Gastroesophageal sphincter (tissue), 4 donors: ENCODE measurements around the gene GPR180. TPM values are rescaled to one million over a fixed set of nuclear protein-coding genes. Genes with fewer than 3 reads are reported as not detected.

Source experiments
- ATAC-seq: fragments of 150-250 bp; one replicate; pipeline ENCODE4 v1.9.1; 2016; ENCODE audit warnings: mild to moderate bottlenecking, moderate library complexity
- H3K27ac ChIP-seq, 4 donors: fragments of 200-600 bp; sonication (generic) in 3 of 4; 1 replicate in 3 of 4; 2 replicates in 1 of 4; pipeline ENCODE4 v1.5.1; 2016 to 2019
- H3K27me3 ChIP-seq: fragments of 200-600 bp; sonication (generic); one replicate; pipeline ENCODE4 v1.5.1; 2019
- H3K36me3 ChIP-seq, 2 donors: fragments of 200-600 bp; sonication (generic); one replicate each; pipeline ENCODE4 v1.5.1; 2019; ENCODE audit warnings: control low read depth in 1 of 2
- H3K4me1 ChIP-seq, 3 donors: fragments of 200-600 bp; sonication (generic); 1 replicate in 2 of 3; 2 replicates in 1 of 3; pipeline ENCODE4 v1.5.1; 2016 to 2019; ENCODE audit warnings: control low read depth in 2 of 3
- H3K4me3 ChIP-seq, 2 donors: fragments of 200-600 bp; sonication (generic); one replicate each; pipeline ENCODE4 v1.5.1; 2019; ENCODE audit warnings: mild to moderate bottlenecking in 1 of 2, moderate library complexity in 1 of 2
- H3K9me3 ChIP-seq, 3 donors: fragments of 200-600 bp; sonication (generic); one replicate each; pipeline ENCODE4 v1.5.1; 2017 to 2019; ENCODE audit warnings: control low read depth in 2 of 3
- EP300 ChIP-seq: sonication (generic); formaldehyde crosslinking; IDR thresholded peaks from one replicate; pipeline ENCODE4 v1.6.1; 2017; ENCODE audit warnings: antibody characterized with exemption, mild to moderate bottlenecking
- POLR2A ChIP-seq, 2 donors: fragments of 450-650 bp; IDR thresholded peaks; one replicate each; pipeline ENCODE4 v1.6.1; 2017; ENCODE audit warnings: antibody characterized with exemption in 2 of 2, mild to moderate bottlenecking in 2 of 2, moderate library complexity in 1 of 2
- POLR2AphosphoS5 ChIP-seq: sonication (generic); formaldehyde crosslinking; IDR thresholded peaks from one replicate; pipeline ENCODE4 v1.6.1; 2017; ENCODE audit warnings: antibody characterized with exemption
- WGBS, 2 donors: methylation state at CpG; one replicate each; pipeline ENCODE4 v1.1.5; 2018; ENCODE audit warnings: low coverage in 1 of 2; 5-methylcytosine and 5-hydroxymethylcytosine counted together
- total RNA-seq, 4 donors: library from RNA; depleted of rRNA; stranded (reverse); fragments of >200 nt; gene quantifications; one replicate each; pipeline ENCODE4 v1.1.0, GENCODE V29; 2016
- TF ChIP-seq, protein P1 (sequence below), 4 experiments: fragments of 200-600 bp in 2 of 4; fragments of 450-650 bp in 2 of 4; sonication (generic) in 1 of 4; IDR thresholded peaks; one replicate each; pipeline ENCODE4 v1.5.1; 2017 to 2019; ENCODE audit warnings: antibody characterized with exemption in 4 of 4, mild to moderate bottlenecking in 2 of 4, moderate library complexity in 2 of 4

Gene GPR180
- total RNA-seq, 4 donors from 2014 or later, result 3.4 to 6.4 (median 5.5) TPM

DNA sequence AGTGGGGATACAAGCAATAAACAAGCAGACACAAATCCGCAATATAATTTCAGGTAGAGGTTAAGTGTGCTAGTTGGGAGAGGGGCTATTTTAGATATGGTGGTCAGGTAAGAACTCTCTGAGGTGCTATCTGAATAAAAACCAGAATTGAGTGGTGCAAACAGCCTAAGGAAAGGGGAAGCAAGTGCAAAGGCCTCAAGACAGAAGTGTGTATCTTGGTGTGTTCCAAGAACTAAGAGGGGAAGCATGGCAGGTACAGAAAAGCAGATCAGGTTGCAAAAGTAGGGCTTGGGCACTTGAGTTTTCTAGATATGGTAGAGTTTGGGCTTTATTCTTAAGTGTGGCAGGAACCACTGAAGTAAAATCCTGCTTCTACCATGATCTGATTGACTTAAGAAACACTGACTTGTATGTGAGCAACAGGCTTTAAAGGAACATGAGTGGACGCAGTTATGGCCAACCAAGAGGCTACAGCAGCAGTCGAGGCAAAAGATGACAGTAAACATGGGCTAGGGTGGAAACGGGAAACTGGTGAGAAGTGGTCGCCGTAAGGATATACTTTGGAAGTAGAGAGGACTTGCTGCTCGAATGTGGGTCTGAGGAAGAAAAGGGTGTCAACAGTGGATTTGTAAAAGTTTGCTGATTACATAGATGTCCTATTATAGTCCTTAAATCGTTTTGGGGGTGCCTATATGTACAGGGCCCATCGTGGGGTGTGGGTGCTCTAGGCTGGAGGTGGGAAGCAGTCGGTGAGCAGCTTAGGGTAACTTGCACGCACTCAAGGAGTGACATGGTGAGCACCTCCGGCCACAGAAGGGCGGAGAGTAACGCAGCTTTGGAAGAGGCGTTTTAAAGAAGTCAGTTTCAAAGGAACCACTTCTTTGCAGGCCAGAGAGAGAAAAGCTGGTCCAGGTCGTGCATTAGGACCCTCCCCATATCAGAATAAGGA, 6.4 kb upstream of the GPR180 start:
- H3K27ac ChIP-seq, result peak overlapping the region; percentile 72 to 86 (median 83)
- H3K4me3 ChIP-seq, result peak overlapping the region; percentile 67 to 100
- 0 to 9% methylated on average over 5 to 15 of the region's 16 CpGs for whole genome bisulfite sequencing, 2 donors
- no peaks in the 10 kb centered on the region for H3K27me3 ChIP-seq
- peaks cover 5 to 30% (median 14%) of the 10 kb centered on the region in 3 donors for H3K4me1 ChIP-seq
- TF ChIP-seq EP300 (no peak), POLR2A (IDR thresholded peaks at IDR 0.05) (no peak), POLR2AphosphoS5 (no peak)
- TF ChIP-seq, protein P1, sequence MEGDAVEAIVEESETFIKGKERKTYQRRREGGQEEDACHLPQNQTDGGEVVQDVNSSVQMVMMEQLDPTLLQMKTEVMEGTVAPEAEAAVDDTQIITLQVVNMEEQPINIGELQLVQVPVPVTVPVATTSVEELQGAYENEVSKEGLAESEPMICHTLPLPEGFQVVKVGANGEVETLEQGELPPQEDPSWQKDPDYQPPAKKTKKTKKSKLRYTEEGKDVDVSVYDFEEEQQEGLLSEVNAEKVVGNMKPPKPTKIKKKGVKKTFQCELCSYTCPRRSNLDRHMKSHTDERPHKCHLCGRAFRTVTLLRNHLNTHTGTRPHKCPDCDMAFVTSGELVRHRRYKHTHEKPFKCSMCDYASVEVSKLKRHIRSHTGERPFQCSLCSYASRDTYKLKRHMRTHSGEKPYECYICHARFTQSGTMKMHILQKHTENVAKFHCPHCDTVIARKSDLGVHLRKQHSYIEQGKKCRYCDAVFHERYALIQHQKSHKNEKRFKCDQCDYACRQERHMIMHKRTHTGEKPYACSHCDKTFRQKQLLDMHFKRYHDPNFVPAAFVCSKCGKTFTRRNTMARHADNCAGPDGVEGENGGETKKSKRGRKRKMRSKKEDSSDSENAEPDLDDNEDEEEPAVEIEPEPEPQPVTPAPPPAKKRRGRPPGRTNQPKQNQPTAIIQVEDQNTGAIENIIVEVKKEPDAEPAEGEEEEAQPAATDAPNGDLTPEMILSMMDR (IDR thresholded peaks at IDR 0.05), result no peak
- H3K36me3 ChIP-seq, result peaks cover 0 to 28% of the 10 kb centered on the region in 2 donors
- no peaks in the 10 kb centered on the region for H3K9me3 ChIP-seq
- peak; percentile 49 for ATAC-seq

DNA sequence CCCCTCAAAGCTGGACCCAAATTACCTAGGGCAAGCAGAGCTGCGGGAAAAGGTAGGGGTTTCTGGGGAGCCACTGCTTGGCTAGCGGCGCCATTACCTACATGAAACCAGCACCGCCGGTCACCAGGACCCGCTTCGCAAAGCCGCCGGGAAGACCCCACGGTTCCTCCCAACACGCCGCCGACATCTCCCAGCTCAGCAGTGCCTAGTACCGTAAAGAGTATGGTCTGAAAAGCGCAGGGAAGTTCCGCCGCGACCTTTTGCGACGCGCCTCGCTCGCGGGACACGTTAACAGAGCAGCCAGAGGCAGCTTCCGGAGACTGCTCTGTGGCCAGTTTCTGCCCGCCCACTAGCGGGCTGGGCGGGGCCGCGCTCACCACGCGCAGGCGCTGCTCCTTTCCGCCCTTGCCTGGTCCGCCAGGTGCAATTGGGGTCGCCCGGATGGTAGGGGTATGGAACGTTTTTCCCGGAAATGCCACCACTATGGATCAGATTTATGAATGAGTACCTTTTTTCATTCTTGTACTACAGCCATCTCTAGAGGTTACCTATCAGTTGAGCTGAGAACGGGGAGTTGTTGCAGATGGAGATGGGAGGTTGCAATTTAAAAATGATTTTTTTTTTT, 5.6 kb upstream of the GPR180 start, which contains the start of gene TGDS:
Gene TGDS (minus strand): TSS at position 203 of the 625 bp plus-strand sequence. CDS start 16 bp downstream, at position 187.
- Histone ChIP-seq H3K9me3 (no peaks in the 10 kb centered on the region), H3K4me1 (peaks cover 5 to 34% (median 14%) of the 10 kb centered on the region in 3 donors), H3K4me3 (peak within 1 kb of the TSS; percentile 67 to 100), H3K36me3 (peaks cover 0 to 21% of the 10 kb centered on the region in 2 donors), H3K27me3 (no peaks in the 10 kb centered on the region), H3K27ac (peak within 1 kb of the TSS; percentile 72 to 86 (median 83))
- ATAC-seq, result peak; percentile 99
- TF ChIP-seq EP300 (no peak), POLR2A (IDR thresholded peaks at IDR 0.05) (peak; percentile 45 to 67), POLR2AphosphoS5 (peak; percentile 80)
- TF ChIP-seq, protein P1 (IDR thresholded peaks at IDR 0.05), result peak in 1 of 4 experiments; percentile 64
- 0% methylated on average over 1 of the region's 41 CpGs for WGBS, 2 donors

DNA sequence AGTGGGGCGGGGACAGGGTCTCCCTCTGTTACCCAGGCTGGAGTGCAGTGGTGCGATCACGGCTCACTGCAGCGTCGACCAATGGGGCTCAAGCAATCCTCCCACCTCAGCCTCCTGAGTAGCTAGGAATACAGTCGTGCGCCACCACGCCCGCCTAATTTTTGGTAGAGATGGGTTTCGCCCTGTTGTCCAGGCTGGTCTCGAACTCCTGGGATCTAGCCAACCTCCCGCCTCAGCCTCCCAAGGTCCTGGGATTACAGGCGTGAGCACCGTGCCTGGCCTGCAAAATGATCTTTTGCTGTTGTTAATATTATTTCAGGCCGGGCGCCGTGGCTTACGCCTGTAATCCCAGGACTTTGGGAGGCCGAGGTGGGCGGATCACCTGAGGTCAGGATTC, 5.1 kb upstream of the GPR180 start:
- ATAC-seq, result no peak
- peak overlapping the region; percentile 67 to 100 for H3K4me3 ChIP-seq
- no CpG with 5 or more reads among the region's 20 CpGs for WGBS, 2 donors
- peak overlapping the region in 3 of 4 donors; percentile 81 to 86 (median 85) for H3K27ac ChIP-seq
- H3K27me3 ChIP-seq, result no peaks in the 10 kb centered on the region
- peaks cover 5 to 36% (median 14%) of the 10 kb centered on the region in 3 donors for H3K4me1 ChIP-seq
- no peaks in the 10 kb centered on the region for H3K9me3 ChIP-seq
- TF ChIP-seq, protein P1 (IDR thresholded peaks at IDR 0.05), result no peak
- TF ChIP-seq EP300 (no peak), POLR2A (IDR thresholded peaks at IDR 0.05) (no peak), POLR2AphosphoS5 (no peak)
- H3K36me3 ChIP-seq, result peaks cover 0 to 16% of the 10 kb centered on the region in 2 donors

GRCh38 chr13:94598281-94598680, 3.4 kb upstream of the GPR180 start:
- Histone ChIP-seq H3K4me3 (no peak overlapping the region), H3K4me1 (peaks cover 5 to 44% (median 14%) of the 10 kb centered on the region in 3 donors), H3K27ac (no peak overlapping the region), H3K36me3 (no peaks in the 10 kb centered on the region), H3K27me3 (no peaks in the 10 kb centered on the region), H3K9me3 (no peaks in the 10 kb centered on the region)
- WGBS, 2 donors, result 92 to 95% methylated on average over 2 to 3 of the region's 3 CpGs
- TF ChIP-seq, protein P1 (IDR thresholded peaks at IDR 0.05), result no peak
- no peak for TF ChIP-seq POLR2A (IDR thresholded peaks at IDR 0.05)
- no peak for TF ChIP-seq EP300
- TF ChIP-seq POLR2AphosphoS5, result no peak
- no peak for ATAC-seq
